Activated B cell treated with CpG ODN at 0.5 μM for 24 hours (primary cell): Measurements from ENCODE around the gene UBN1. TPM values are rescaled to one million over a fixed set of nuclear protein-coding genes. Genes with fewer than 3 reads are reported as not detected.
"Not testable (repeated sequence)": the region's sequence is repeated elsewhere in the genome, so short reads cannot be mapped to it uniquely, and the experiment has no call there.

ENCODE experiments used
- ATAC-seq: fragments of 200-7000 bp; cut with Tn5 transposase; one replicate; pipeline ENCODE4 v1.10.0; 2021; ENCODE audit warnings: low read depth, mild to moderate bottlenecking, moderate library complexity
- CTCF ChIA-PET: fragments of 350-600 bp; sonication (Branson Sonifier 250); formaldehyde crosslinking; loops from one replicate; lab custom pipeline; 2021; ENCODE audit warnings: antibody characterized with exemption; lab: Charles Lee
- POLR2A ChIA-PET: fragments of 350-600 bp; sonication (Branson Sonifier 250); formaldehyde crosslinking; loops from one replicate; lab custom pipeline; 2021; ENCODE audit warnings: antibody characterized with exemption; lab: Charles Lee
- DNase-seq: peaks from one replicate; pipeline ENCODE4 v3.0.0; 2022
- H3K27ac Mint-ChIP-seq: one replicate; pipeline ENCODE4 v1.8.0; 2020; ENCODE audit warnings: mixed read lengths
- H3K27me3 Mint-ChIP-seq: one replicate; pipeline ENCODE4 v1.8.0; 2021; ENCODE audit warnings: mixed read lengths
- H3K36me3 Mint-ChIP-seq: one replicate; pipeline ENCODE4 v1.8.0; 2021; ENCODE audit warnings: low read depth, mixed read lengths
- H3K4me1 Mint-ChIP-seq: one replicate; pipeline ENCODE4 v1.8.0; 2021; ENCODE audit warnings: mixed read lengths
- H3K4me3 Mint-ChIP-seq: one replicate; pipeline ENCODE4 v1.8.0; 2020; ENCODE audit warnings: mild to moderate bottlenecking, mixed read lengths
- H3K9me3 Mint-ChIP-seq: one replicate; pipeline ENCODE4 v1.8.0; 2020; ENCODE audit warnings: mixed read lengths
- CTCF ChIP-seq: fragments of 200-600 bp; IDR thresholded peaks from one replicate; pipeline ENCODE4 v1.8.0; 2022; ENCODE audit warnings: antibody characterized with exemption, mild to moderate bottlenecking
- intact Hi-C: fragments of 100-400 bp; cut with micrococcal nuclease; formaldehyde crosslinking; loops from one replicate; pipeline ENCODE4 v1.15.1; 2024
- total RNA-seq: library from RNA; stranded (reverse); gene quantifications from 2 replicates; pipeline ENCODE4 v1.2.3, GENCODE V29; 2022

The UBN1 gene
- total RNA-seq, 1 donor from 2014 or later = 36.1 TPM

DNA sequence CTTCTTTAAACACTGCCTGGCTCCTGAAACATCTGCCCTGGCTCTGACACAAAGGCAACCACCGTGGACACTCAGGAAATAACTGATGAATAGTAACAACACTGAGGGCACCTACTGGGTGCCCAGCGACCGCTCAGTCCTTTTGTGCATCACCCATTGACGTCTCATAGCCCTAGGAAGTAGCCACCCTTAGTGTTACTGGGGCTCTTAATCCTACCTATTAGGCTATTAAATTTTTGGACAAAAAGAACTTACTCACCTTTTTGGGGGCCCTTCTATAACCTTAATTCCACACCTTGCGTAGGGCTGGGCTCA lies 78.0 kb downstream of the UBN1 start:
- CTCF ChIA-PET = no interaction called here
- Mint-ChIP-seq H3K4me3 (no peak overlapping the region), H3K27me3 (peaks cover 8% of the 10 kb centered on the region), H3K9me3 (peaks cover 10% of the 10 kb centered on the region), H3K27ac (no peak overlapping the region), H3K4me1 (no peaks in the 10 kb centered on the region), H3K36me3 (peaks cover 2% of the 10 kb centered on the region)
- POLR2A ChIA-PET = no interaction called here
- ATAC-seq (no peak), DNase-seq (no peak)
- intact Hi-C loops = no loop called here
- no peak for TF ChIP-seq CTCF

GRCh38 chr16:4925791-4926190 lies 78.5 kb downstream of the UBN1 start:
- ATAC-seq (no peak), DNase-seq (no peak)
- Mint-ChIP-seq H3K27me3 (peaks cover 8% of the 10 kb centered on the region), H3K4me3 (no peak overlapping the region), H3K36me3 (peaks cover 2% of the 10 kb centered on the region), H3K9me3 (peaks cover 10% of the 10 kb centered on the region), H3K4me1 (no peaks in the 10 kb centered on the region), H3K27ac (no peak overlapping the region)
- TF ChIP-seq CTCF = no peak
- intact Hi-C loops = no loop called here
- ChIA-PET POLR2A (no interaction called here), CTCF (no interaction called here)

DNA sequence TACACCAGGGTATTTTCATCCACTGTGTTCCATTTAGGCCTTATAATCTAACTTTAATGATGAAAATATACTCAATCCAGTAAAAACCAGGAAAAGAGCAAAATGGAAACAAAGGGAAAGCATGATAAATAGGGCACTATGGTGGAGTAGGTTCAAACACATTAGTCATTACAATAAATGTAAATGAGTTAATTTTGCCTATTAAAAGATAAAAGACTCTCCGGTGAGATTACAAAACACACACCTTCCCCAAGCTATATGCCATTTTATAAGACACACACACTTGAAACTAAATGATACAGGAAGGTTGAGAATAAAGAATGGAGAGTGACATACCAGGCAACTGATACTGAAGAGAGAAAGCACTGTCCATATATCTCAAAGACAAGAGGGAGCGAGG lies 79.6 kb downstream of the UBN1 start:
- Mint-ChIP-seq H3K4me3 (no peak overlapping the region), H3K4me1 (no peaks in the 10 kb centered on the region), H3K27me3 (peaks cover 11% of the 10 kb centered on the region), H3K36me3 (peaks cover 2% of the 10 kb centered on the region), H3K9me3 (peaks cover 10% of the 10 kb centered on the region), H3K27ac (no peak overlapping the region)
- ChIA-PET POLR2A (no interaction called here), CTCF (no interaction called here)
- intact Hi-C loops = no loop called here
- DNase-seq (no peak), ATAC-seq (no peak)
- no peak for TF ChIP-seq CTCF

- intact Hi-C loops = no loop called here
- ATAC-seq (no peak), DNase-seq (no peak)
- no peak for TF ChIP-seq CTCF
- Mint-ChIP-seq H3K27me3 (peaks cover 13% of the 10 kb centered on the region), H3K27ac (no peak overlapping the region), H3K36me3 (peaks cover 2% of the 10 kb centered on the region), H3K9me3 (peaks cover 10% of the 10 kb centered on the region), H3K4me3 (no peak overlapping the region), H3K4me1 (no peaks in the 10 kb centered on the region)
- ChIA-PET POLR2A (no interaction called here), CTCF (no interaction called here)
Observed at GRCh38 chr16:4927661-4928060, 80.4 kb downstream of the UBN1 start.

- ChIA-PET POLR2A (interaction anchor here (0.5 to 0.7 kb wide), 2 partner anchors 12 to 577 kb away, joined by 3 to 13 read pairs; partner anchors contain the start of gene PAM16), CTCF (no interaction called here)
- H3K27me3 Mint-ChIP-seq = peaks cover 14% of the 10 kb centered on the region
- H3K36me3 Mint-ChIP-seq = peaks cover 2% of the 10 kb centered on the region
- H3K4me1 Mint-ChIP-seq = no peaks in the 10 kb centered on the region
- no peak overlapping the region for H3K4me3 Mint-ChIP-seq
- no peak overlapping the region for H3K27ac Mint-ChIP-seq
- DNase-seq (no peak), ATAC-seq (no peak)
- H3K9me3 Mint-ChIP-seq = peaks cover 10% of the 10 kb centered on the region
- TF ChIP-seq CTCF = no peak
- intact Hi-C loops = no loop called here
Observed at GRCh38 chr16:4928227-4928626, 80.9 kb downstream of the UBN1 start.

- peaks cover 10% of the 10 kb centered on the region for H3K9me3 Mint-ChIP-seq
- POLR2A ChIA-PET, ATAC-seq, intact Hi-C loops, H3K4me3 Mint-ChIP-seq, DNase-seq, H3K36me3 Mint-ChIP-seq, H3K27ac Mint-ChIP-seq, CTCF ChIA-PET, H3K4me1 Mint-ChIP-seq: not testable (repeated sequence)
- peaks cover 14% of the 10 kb centered on the region for H3K27me3 Mint-ChIP-seq
Observed at GRCh38 chr16:4929619-4930018, 82.3 kb downstream of the UBN1 start.
